ENCODE measurements around the gene ZMAT5.
A peak's percentile ranks its signal among the peaks of the same experiment; 100 is the strongest.

Gene ZMAT5

DNA sequence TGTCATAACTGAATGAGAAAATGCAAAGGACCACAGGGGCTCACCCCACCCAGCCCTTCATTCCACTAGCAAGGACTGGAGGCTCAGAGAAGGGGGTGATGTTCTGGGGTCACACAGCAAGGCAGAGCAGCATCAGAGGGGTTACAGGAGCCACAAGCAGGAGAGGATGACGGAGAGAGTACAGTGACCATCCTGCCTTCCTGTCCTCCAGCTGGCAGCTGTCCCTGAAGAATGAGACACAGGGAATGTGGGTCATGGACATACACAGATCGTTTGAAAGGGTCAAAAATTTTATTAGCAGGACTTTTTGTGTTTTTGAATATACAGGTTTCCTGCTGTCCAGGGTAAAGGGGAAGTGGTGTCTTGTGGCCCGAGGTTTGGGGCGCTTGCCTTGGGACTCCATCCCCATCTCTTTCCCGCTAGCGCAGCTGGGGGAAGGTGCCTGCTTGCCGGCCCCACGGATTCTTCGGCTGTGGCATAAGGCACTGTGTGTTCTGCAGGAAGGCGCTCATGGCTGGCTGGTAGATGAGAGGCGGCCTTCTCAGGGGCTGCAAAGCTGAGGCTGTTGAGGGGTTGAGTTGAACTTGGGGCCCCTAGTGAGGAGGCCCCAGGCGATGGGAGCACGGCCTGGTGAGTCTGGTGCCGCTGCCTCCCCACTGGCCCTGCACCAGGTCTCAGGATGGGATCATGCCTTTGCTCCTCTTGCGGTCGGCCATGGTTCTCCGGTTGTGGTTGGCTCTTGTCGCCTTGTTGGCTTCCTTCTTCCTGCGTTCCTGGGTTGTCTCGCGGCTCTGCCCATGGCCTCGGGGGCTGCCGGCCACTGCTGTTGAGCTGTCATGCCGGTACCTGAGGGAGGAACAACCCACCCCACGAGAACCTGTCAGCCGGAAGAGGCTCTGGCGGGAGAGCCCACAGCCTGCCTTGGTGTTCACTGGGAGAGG lies 21.8 kb upstream of the ZMAT5 start:
- TF ChIP-seq, protein P1, sequence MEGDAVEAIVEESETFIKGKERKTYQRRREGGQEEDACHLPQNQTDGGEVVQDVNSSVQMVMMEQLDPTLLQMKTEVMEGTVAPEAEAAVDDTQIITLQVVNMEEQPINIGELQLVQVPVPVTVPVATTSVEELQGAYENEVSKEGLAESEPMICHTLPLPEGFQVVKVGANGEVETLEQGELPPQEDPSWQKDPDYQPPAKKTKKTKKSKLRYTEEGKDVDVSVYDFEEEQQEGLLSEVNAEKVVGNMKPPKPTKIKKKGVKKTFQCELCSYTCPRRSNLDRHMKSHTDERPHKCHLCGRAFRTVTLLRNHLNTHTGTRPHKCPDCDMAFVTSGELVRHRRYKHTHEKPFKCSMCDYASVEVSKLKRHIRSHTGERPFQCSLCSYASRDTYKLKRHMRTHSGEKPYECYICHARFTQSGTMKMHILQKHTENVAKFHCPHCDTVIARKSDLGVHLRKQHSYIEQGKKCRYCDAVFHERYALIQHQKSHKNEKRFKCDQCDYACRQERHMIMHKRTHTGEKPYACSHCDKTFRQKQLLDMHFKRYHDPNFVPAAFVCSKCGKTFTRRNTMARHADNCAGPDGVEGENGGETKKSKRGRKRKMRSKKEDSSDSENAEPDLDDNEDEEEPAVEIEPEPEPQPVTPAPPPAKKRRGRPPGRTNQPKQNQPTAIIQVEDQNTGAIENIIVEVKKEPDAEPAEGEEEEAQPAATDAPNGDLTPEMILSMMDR (IDR thresholded peaks at IDR 0.05; ENCODE audit: low read depth, low read length): no peak
- DNase-seq (ENCODE audit: extremely low read depth, low read depth): no peak

DNA sequence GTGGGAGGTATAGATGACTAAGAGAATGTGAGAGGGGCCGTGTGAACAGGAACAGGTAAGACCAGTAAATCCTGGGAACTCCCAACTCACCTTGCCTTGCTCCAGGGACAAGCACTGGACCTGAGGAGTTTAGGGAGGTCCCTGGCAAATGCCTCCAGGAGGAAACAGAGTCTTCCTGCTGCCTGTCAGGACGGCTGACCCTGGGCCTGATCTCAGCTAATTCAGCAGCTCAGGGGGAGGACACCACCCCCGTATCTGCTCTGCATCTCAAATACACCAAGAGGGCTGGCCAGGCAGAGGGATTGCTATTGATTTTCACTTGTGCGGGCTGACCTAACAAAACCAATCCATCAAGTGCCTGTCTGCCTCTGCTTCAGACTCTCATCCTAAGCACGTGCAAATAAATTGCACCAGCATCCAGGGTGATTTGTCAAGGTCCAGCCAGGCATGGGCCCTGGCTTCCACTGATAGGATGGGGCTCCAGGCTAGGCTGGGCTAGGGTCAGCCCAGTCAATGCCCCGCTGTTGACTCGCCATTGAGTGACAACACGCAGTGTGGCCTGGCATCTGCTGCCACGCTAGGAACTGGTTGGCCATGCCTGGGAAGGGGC lies 20.7 kb upstream of the ZMAT5 start:
- TF ChIP-seq, protein P1 (IDR thresholded peaks at IDR 0.05; ENCODE audit: low read depth, low read length): no peak
- no peak for DNase-seq (ENCODE audit: extremely low read depth, low read depth)

DNA sequence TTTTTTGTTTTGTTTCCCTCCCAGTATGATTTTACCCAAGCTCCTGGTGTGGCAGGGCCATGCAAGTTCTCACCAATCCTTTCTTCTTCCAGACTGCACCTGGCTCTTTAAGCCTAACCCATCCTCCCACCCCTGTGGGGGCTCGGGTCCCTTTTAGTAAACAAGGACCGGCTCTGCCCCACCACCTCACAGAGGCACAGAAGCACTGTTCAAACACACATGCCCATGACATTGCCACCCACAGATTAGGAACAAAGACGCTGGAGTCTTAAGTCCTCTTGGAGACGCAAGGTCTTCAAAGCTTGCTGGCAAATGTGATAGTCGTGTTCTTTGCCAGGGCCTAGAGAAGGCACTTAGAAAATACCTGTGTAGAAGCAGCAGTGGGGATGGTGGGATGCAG lies 19.2 kb upstream of the ZMAT5 start:
- DNase-seq (ENCODE audit: extremely low read depth, low read depth): no peak
- TF ChIP-seq, protein P1 (IDR thresholded peaks at IDR 0.05; ENCODE audit: low read depth, low read length): no peak

DNA sequence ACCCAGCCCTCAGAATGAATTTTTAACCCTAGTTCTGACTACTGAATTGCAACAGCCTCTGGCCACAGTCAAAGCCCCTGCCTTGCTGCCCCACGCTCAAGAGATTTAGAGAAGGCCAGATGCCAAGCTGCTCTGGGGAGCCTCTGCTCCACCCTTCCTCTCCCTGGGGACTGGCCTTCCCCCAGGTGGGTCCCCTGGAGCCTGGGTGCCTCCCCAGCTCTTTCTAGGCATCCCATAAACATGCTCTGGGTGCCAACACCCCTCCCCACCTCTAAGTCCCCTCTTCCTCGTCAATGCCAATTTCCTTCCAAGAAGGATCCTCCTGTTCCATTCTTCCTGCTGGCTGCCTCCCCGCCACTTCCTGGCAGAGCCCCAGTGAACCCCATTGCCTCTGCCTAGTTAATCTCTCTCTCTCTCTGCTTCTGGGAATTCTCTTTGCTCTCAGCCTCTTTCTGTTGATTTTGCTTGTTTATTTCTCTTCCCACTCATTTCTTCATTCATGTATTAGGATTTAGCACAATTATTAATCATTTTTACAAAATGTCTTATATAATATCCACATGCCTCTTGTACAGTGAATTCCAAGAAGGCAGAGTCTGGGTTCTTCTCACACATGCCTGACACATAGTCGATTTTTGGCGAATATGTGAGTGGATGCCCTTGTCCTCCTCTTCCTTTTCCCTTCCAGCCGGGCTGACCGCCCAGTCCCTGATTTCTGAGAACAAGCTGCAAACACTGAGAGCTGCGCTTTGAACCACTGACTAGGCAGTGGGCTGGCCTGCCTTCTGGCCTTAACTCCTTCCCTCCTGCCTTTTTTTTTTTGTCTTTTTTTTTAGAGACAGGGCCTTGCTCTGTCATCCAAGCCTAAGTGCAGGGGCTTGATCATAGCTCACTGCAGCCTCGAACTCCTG lies 17.9 kb upstream of the ZMAT5 start:
- no peak for DNase-seq (ENCODE audit: extremely low read depth, low read depth)
- TF ChIP-seq, protein P1 (IDR thresholded peaks at IDR 0.05; ENCODE audit: low read depth, low read length): no peak

DNA sequence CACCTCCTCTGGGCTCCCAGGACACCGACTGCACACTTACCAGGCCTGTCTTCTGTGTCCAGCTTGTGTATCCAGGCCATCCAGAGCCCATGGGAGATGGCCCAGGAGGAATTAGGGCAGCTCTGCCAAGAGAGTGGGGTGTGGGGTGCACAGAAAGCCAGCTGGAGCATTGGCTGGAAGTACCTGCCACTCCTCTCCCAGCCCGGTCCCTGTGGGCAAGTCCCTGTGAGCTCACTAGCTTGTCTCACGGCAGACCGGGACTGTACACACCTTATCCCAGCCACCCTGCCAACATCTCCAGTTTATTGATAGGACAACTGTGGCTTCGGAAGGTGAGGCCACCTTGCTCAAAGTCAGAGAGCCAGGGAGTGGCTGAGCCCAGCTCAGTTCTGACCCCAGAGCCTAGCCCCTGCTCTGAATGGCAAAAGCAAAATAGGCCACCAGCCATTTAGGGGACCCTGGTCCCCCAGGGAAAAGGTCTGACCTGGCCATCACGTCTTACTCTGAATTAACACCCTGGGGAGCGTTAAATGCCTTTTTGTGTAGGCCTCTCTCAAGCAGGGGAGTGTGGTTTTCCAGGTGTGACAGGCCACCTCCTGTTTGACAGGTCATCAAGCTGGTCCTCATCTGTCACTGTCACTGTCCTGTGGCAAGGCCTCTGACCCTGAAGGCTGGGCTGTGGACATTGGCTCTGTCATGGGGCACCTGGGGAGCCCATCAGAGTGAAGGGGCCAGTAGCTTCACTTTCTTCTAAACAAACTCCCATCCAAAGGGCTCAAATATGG lies 15.4 kb upstream of the ZMAT5 start:
- no peak for DNase-seq (ENCODE audit: extremely low read depth, low read depth)
- TF ChIP-seq, protein P1 (IDR thresholded peaks at IDR 0.05; ENCODE audit: low read depth, low read length): no peak

DNA sequence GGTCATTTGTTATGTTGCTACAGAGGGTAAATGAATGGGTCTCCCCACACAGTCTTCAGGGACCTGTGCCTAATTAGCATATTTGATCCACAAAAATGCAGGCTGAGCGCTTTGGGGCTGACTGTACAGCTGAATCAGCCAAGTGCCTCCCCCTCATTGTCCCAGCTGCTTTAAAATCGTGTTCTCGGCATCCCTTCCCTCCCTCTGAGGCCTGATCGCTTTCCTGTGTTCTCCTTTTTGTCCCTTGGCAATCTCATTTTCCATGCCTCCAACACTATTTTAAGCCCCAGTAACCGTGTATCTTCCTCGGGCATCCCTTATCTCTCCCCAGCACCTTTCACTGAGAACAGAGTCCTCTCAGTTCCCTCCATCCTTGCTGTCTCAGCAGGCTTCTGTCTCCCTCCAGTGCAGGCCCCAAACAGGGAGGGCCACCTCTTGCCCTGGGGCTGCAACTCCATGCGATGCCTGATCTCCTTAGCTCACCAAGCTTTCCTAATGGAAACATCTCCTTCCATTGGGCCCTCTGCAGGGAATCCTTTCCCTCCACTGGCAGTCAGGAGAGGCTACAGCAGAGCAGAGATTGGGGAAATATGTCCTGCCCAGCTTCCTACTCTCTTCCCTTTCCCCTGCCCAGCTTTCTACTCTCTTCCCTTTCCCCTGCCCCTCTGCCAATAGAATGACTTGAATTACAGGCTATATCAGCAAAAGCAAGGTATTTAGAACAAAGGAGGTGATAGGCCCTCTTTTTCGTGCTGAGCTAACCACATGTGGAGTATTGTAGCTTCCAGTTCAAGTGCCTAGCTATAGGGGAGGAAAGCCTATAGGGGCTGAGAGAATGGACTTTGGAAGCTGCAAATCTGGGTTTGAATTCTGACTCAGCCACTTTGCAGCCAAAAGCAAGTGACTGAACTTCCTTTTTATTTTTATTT lies 14.2 kb upstream of the ZMAT5 start:
- TF ChIP-seq, protein P1 (IDR thresholded peaks at IDR 0.05; ENCODE audit: low read depth, low read length): no peak
- peak; percentile 34 for DNase-seq (ENCODE audit: extremely low read depth, low read depth)

Data from AG09319 (cell line).